K562 (cell line): ENCODE measurements around the gene CYB5D1. TPM values are rescaled to one million over a fixed set of nuclear protein-coding genes. Genes with fewer than 3 reads are reported as not detected.

ENCODE experiments used
- ARID2 ChIP-seq: fragments of 450-650 bp; IDR thresholded peaks from 2 replicates; pipeline ENCODE4 v1.6.1; 2017; ENCODE audit warnings: antibody characterized with exemption, mild to moderate bottlenecking
- BACH1 ChIP-seq: fragments of 200-800 bp; sonication (Bioruptor generic); IDR thresholded peaks from 2 replicates; pipeline ENCODE4 v1.6.1; 2016; ENCODE audit warnings: missing genetic modification characterization, missing compliant biosample characterization
- BRCA1 ChIP-seq, 2 experiments: fragments of 450-650 bp in 1 of 2; sonication (generic) in 1 of 2; formaldehyde crosslinking in 1 of 2; IDR thresholded peaks; 2 replicates each; pipeline versions ENCODE4 v1.5.0 to v1.6.1; 2017 to 2020; ENCODE audit warnings: mild to moderate bottlenecking in 1 of 2, missing genetic modification reagents in 1 of 2
- CBFA2T3 ChIP-seq: fragments of 450-650 bp; IDR thresholded peaks from 2 replicates; pipeline ENCODE4 v1.6.1; 2017
- CBX2 ChIP-seq: fragments of 200-600 bp; sonication (generic); IDR thresholded peaks from one replicate; pipeline ENCODE4 v1.6.1; 2012; ENCODE audit warnings: mild to moderate bottlenecking, low read length, inconsistent platforms; ENCODE audit not compliant: insufficient read depth, poor library complexity, severe bottlenecking
- CHCHD3 ChIP-seq: fragments of 250-450 bp; sonication (Bioruptor Pico); IDR thresholded peaks from 2 replicates; pipeline ENCODE4 v2.1.2; 2022; ENCODE audit warnings: mild to moderate bottlenecking
- POLR2A ChIP-seq: fragments of 450-650 bp; conservative IDR thresholded peaks from 2 replicates; pipeline ENCODE4 v1.6.1; 2016
- POLR2H ChIP-seq: IDR thresholded peaks from 2 replicates; pipeline ENCODE4 v1.6.1; 2016; ENCODE audit warnings: missing genetic modification characterization, low read depth, mild to moderate bottlenecking, control low read depth, missing compliant biosample characterization, moderate library complexity
- PRDM10 ChIP-seq: fragments of 450-650 bp; IDR thresholded peaks from 2 replicates; pipeline ENCODE4 v1.6.1; 2018; ENCODE audit not compliant: partially characterized antibody
- RAD51 ChIP-seq: fragments of 450-650 bp; IDR thresholded peaks from 2 replicates; pipeline ENCODE4 v1.7.1; 2016; ENCODE audit warnings: low read depth, mild to moderate bottlenecking, borderline replicate concordance
- RNF2 ChIP-seq: sonication (generic); IDR thresholded peaks from 2 replicates; pipeline ENCODE4 v1.6.1; 2016
- SMARCE1 ChIP-seq: fragments of 450-650 bp; IDR thresholded peaks from 2 replicates; pipeline ENCODE4 v1.7.1; 2016; ENCODE audit warnings: mild to moderate bottlenecking
- SREBF2 ChIP-seq: sonication (generic); formaldehyde crosslinking; IDR thresholded peaks from 2 replicates; pipeline ENCODE4 v1.4.0; 2020; ENCODE audit warnings: mild to moderate bottlenecking, missing genetic modification reagents
- ZBTB7A ChIP-seq: IDR thresholded peaks from 2 replicates; pipeline ENCODE4 v1.6.1; 2011; ENCODE audit warnings: low read depth, mild to moderate bottlenecking, low read length, moderate library complexity, borderline replicate concordance; ENCODE audit not compliant: control insufficient read depth
- ZKSCAN3 ChIP-seq: fragments of 250-450 bp; sonication (Bioruptor Pico); IDR thresholded peaks from 2 replicates; pipeline ENCODE4 v1.4.0; 2020
- ZNF263 ChIP-seq: sonication (generic); formaldehyde crosslinking; IDR thresholded peaks from 2 replicates; pipeline ENCODE4 v1.8.0; 2022; ENCODE audit warnings: mild to moderate bottlenecking, missing genetic modification reagents, borderline replicate concordance
- polyA plus RNA-seq, 8 experiments: library from polyadenylated mRNA; depleted of rRNA in 4 of 8; stranded (reverse) in 5 of 8; unstranded in 3 of 8; fragments of >200 nt; fragmentation: Nextera tagmentation in 2 of 8; fragmentation: Illumina TruSeq in 1 of 8; extraction: Ambion mirVana in 2 of 8; extraction: Trizol in 1 of 8; gene quantifications; 2 replicates each; pipeline versions ENCODE4 v1.2.1 to v1.2.3, GENCODE V29; 2011 to 2014; ENCODE audit warnings: inconsistent platforms in 1 of 8, missing spikeins in 1 of 8
- total RNA-seq, 7 experiments: library from RNA; depleted of rRNA in 6 of 7; stranded (reverse); fragments of >200 nt in 6 of 7; fragmentation: Illumina TruSeq in 2 of 7; extraction: Trizol in 2 of 7; gene quantifications; 2 replicates each; pipeline versions ENCODE4 v1.2.1 to v1.2.3, GENCODE V29; 2011 to 2021; ENCODE audit warnings: low replicate concordance in 1 of 7
- TF ChIP-seq, protein P1 (sequence below): fragments of 450-650 bp; formaldehyde crosslinking; IDR thresholded peaks from 2 replicates; pipeline ENCODE4 v1.4.0; 2022; ENCODE audit warnings: missing genetic modification characterization
- TF ChIP-seq, protein P2 (sequence below): fragments of 450-650 bp; formaldehyde crosslinking; IDR thresholded peaks from 2 replicates; pipeline ENCODE4 v1.4.0; 2022; ENCODE audit warnings: missing genetic modification characterization
- TF ChIP-seq, protein P3 (sequence below): fragments of 200-800 bp; sonication (Bioruptor generic); IDR thresholded peaks from 2 replicates; pipeline ENCODE4 v1.6.1; 2017; ENCODE audit warnings: missing genetic modification characterization, missing compliant biosample characterization

CYB5D1 gene
- total and polyA plus RNA-seq, 9 of the 15 experiments (the other 6 are each of a cell fraction or from before 2014, with no cell fraction given), result 2.4 to 7.9 (median 5.7) TPM

GRCh38 chr17:7838090-7839075, 19.4 kb upstream of the CYB5D1 start (continued):
- TF ChIP-seq CBX2 (no peak), BRCA1 (IDR thresholded peaks at IDR 0.05) (no peak), BRCA1 (CRISPR knock-in tag; IDR thresholded peaks at IDR 0.05) (no peak), RAD51 (no peak; the same call in 1 of the 2 replicates), ARID2 (no peak), ZNF263 (CRISPR knock-in tag) (peak; percentile 83; the same call in 1 of the 2 replicates), PRDM10 (peak; percentile 92), POLR2A (peak; percentile 63), BACH1 (tag) (no peak), ZKSCAN3 (CRISPR knock-in tag) (no peak), SREBF2 (CRISPR knock-in tag) (no peak), CHCHD3 (CRISPR knock-in tag) (no peak), RNF2 (peak; percentile 43), POLR2H (tag) (peak; percentile 58), SMARCE1 (peak; percentile 30; the same call in 1 of the 2 replicates), ZBTB7A (no peak; the same call in 1 of the 2 replicates), CBFA2T3 (0 out of 2 replicates have a peak, but pooled peaks have one; percentile 9)
- TF ChIP-seq, protein P1, sequence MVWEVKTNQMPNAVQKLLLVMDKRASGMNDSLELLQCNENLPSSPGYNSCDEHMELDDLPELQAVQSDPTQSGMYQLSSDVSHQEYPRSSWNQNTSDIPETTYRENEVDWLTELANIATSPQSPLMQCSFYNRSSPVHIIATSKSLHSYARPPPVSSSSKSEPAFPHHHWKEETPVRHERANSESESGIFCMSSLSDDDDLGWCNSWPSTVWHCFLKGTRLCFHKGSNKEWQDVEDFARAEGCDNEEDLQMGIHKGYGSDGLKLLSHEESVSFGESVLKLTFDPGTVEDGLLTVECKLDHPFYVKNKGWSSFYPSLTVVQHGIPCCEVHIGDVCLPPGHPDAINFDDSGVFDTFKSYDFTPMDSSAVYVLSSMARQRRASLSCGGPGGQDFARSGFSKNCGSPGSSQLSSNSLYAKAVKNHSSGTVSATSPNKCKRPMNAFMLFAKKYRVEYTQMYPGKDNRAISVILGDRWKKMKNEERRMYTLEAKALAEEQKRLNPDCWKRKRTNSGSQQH (CRISPR knock-in tag), result peak; percentile 56; the same call in 1 of the 2 replicates
- TF ChIP-seq, protein P2, sequence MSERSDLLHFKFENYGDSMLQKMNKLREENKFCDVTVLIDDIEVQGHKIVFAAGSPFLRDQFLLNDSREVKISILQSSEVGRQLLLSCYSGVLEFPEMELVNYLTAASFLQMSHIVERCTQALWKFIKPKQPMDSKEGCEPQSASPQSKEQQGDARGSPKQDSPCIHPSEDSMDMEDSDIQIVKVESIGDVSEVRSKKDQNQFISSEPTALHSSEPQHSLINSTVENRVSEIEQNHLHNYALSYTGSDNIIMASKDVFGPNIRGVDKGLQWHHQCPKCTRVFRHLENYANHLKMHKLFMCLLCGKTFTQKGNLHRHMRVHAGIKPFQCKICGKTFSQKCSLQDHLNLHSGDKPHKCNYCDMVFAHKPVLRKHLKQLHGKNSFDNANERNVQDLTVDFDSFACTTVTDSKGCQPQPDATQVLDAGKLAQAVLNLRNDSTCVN (CRISPR knock-in tag), result no peak
- TF ChIP-seq, protein P3, sequence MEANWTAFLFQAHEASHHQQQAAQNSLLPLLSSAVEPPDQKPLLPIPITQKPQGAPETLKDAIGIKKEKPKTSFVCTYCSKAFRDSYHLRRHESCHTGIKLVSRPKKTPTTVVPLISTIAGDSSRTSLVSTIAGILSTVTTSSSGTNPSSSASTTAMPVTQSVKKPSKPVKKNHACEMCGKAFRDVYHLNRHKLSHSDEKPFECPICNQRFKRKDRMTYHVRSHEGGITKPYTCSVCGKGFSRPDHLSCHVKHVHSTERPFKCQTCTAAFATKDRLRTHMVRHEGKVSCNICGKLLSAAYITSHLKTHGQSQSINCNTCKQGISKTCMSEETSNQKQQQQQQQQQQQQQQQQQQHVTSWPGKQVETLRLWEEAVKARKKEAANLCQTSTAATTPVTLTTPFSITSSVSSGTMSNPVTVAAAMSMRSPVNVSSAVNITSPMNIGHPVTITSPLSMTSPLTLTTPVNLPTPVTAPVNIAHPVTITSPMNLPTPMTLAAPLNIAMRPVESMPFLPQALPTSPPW (CRISPR knock-in tag), result peak; percentile 86
